GM18907 (cell line): ENCODE measurements around the gene FOXRED2.
A peak's percentile ranks its signal among the peaks of the same experiment; 100 is the strongest.
"Not testable (repeated sequence)": the region's sequence is repeated elsewhere in the genome, so short reads cannot be mapped to it uniquely, and the experiment has no call there.

Experiments
- ATAC-seq: cut with Tn5 transposase; IDR thresholded peaks from one replicate; pipeline ENCODE4 v1.9.1; 2021; ENCODE audit warnings: mild to moderate bottlenecking, moderate library complexity; ENCODE audit not compliant: unreplicated experiment

The FOXRED2 gene

DNA sequence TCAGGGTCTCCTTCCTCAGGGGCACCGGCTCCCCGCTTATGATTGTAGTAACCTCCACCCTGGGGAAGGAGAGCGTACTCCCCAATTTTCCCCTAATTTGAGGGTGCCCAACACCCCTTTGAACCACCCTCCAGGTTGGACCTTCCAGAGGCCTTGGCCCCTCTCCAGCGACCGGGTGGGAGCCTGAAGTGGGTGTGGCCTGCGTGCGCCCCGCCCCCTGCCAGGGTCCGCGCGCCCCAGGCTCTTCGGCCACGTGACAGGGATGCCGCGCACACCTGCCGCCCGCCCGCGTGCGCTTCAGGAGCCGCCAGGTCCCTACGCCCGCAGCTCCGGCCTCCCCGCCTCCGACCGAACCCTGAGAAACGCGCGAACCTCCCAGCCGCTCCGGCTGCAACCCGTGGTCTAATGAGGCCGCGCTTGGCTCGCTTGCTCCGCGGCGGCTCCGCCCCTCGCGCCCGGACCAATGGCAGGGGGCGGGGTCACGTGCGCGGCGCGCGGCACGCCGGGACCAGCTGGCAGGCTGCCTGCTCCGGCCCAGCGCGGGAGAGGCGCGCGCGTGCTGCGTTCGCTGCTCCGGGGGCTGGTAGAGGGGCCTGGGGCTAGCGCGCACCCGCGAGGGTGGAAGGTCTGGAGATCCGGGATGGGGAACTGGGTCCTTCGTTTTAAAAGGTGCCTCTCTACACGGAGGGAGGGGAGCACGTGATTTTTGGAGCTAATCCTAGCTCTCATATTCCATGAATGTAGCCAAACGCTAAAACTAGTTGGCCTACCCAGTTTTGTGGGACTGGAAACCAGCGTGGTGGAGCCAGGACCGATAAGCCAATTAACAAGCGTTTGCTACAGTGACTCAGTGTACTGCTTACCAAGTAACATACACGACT is at the start of gene FOXRED2:
TSS of gene FOXRED2 (minus strand) at position 404 of the 881 bp plus-strand sequence. CDS start 618 bp downstream, outside the sequence.
- peak; percentile 75 for ATAC-seq

DNA sequence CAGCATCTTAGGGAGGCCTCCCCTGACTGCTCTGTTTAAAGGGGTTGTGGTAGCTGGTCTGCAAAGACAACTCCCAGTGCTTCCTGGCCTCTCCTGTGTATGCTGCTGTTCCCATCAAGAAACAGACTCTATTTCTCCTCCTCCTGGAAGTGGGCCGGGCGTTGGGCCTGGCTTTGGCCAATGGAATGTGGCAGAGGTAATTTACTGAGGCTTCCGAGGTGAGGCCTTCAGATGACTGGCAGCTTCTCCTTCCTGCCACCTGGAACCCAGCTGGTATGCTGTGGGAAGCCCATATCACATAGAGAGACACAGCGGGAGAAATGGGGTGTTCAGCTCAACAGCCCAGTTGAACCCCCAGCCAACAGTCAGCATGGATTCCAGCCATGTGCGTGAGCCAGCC is 47.3 kb upstream of the FOXRED2 start:
- ATAC-seq, result no peak

GRCh38 chr22:36552289-36552688 is 45.4 kb upstream of the FOXRED2 start:
- ATAC-seq, result no peak

DNA sequence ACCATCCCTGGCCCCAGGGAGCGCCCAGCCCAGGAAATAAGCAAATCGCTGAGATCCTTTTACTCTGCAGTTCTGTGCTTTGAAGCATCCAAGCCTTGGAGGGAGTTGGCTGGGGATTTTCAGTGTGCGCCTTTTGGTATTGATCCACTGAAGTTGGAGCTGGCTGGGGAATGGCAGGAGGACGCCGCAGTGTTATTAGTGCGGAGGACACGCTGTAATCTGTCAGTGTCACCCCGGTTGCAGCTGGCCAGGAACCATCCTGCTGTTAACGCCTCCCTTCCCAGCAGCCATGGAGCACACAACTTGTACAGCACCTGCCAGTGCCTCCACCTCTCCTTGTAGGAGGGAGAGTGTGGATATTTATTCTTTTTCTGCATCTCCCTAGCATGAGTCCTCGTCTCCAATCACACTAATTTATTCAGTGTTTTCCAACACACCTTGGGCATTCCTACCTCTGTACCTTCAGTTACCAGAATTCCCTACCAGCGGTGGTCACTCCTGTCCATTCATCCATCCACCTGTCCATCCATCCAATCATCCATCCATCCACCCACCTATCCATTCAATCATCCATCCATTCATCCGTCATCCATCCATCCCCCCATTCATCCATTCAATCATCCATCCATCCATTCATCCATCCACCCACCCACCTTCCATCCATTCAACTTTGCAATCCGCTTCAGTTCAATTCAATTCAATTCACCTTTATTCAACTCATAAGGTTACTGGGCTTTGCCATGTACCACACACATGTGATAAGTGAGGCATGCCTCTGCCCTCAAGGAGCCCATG is 44.1 kb upstream of the FOXRED2 start:
- no peak for ATAC-seq

GRCh38 chr22:36549033-36549432 is 42.2 kb upstream of the FOXRED2 start:
- no peak for ATAC-seq

- no peak for ATAC-seq
These were observed 41.8 kb upstream of the FOXRED2 start for GRCh38 chr22:36548606-36549005.

GRCh38 chr22:36546932-36547331 is 40.1 kb upstream of the FOXRED2 start:
- ATAC-seq, result no peak

- no peak for ATAC-seq
These were observed 39.4 kb upstream of the FOXRED2 start for GRCh38 chr22:36546092-36546804.

DNA sequence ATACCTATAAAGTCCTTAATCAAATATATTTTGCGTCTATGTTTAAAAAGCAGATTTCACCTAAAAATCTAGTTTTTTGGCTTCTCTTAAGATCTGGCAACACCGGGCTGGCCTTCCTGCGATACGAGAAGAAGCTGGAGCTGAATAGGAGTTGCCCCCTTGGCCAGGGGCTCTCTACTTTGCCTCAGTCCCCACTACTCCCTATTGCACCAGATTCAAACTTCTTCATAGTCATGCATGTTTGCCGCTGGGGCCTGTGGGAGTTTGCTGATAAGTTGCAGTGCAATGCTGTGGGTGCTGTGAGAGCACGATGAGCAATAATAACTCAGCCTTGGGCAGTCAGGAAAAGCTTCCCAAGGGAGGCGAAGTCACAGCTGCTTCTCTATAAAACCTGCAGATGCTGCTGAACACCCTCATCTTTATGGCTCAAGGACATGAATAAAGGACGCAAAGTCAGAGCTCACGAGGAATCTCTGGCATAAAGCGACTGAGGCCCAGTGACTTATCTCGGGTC is 37.3 kb upstream of the FOXRED2 start:
- no peak for ATAC-seq

DNA sequence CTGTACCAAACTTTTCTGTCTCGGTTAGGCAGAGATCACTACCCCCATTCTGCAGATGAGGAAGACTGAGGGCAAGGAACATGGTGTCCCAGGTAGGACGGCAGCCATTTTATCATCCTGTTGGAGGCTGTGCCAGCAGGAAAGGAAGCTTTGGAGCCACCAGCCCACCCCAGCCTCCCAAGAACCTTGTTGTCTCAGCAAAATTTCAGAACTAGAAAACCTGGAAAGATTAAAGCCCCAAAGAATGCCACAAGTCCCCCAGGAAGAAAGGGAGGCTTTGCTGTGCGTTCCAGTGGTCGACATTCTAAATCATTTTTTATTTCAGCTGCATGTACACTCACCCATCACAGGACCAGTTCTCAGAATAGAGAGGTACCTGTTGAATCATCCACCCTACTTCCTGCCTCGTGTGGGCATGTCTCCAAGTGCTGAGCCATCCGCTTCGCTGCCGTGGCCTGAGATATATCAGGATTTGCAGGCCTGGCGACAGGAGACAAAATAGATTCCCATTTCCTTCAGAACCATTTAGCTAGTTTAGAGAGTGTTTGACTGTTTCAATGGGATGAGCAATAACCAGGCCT is 35.1 kb upstream of the FOXRED2 start:
- ATAC-seq, result no peak

DNA sequence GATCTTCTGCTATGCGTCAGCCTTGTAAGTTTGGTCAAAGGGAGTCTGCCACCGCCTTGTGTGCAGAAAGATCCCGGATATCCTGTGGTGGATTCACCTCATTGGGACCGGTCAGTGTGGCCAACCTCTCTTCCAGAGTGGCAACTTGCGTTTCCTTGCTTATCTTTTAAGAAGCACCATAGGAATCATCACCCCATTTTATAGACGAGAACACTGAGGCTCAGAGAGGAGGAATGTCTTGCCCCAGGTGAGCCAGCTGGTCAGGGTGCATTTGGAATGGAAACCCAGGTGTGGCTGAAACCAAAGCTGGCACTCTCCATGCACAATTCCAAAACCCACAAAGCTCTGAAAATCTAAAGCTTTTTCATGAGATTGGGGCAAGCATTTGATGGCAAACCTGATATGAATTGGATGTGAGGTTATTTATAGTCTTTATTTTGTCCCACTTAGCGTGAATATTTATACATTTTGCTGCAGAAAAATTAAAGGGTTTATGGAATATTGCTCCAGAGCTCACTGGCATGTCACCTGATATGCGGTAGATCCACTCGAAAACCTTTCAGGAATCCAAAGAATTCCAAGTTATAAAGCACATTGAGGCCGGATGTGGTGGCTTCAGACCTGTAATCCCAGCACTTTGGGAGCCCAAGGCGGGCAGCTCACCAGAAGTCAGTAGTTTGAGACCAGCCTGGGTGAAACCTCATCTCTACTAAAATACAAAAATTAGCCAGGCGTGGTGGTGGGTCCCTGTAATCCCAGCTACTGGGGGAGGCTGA is 34.2 kb upstream of the FOXRED2 start:
- no peak for ATAC-seq

- ATAC-seq, result no peak
These were observed 31.7 kb upstream of the FOXRED2 start for GRCh38 chr22:36538529-36538928.

DNA sequence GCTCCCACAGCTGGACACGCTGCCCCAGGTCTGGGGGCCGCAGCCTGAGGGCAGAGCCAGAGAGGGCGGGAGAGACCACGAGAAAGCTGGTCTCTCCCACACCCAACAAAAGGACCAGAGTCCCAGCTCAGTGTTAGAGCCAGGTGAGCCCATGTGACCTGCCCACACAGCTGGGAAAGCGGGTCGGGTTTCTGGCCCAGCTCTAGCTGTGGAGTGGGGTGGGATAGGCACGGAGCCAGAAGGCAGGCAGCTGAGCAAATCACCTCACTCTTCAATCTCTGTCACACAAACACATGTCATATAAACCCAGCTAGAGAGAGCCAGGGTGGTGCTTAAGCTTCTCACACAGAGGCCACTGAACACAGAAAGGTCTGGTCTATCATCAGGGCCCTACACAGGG is 29.9 kb upstream of the FOXRED2 start:
- ATAC-seq, result no peak

- not testable (repeated sequence) for ATAC-seq
These were observed 26.5 kb upstream of the FOXRED2 start for GRCh38 chr22:36533320-36533719.

DNA sequence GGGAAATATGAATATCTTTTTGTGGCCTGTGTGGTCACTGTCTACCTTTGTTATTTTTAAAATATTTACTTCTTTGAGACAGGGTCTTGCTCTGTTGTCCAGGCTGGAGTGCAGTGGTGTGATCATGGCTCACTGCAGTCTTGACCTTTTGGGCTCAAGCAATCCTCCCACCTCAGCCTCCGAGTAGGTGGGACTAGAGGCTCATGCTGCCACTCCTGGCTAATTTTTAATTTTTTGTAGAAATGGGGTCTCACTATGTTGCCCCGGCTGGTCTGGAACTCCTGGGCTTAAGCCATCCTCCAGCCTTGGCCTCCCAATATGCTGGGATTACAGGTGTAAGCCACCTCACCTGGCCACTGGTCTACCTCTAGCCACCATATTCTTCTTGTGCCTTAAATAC is 25.6 kb upstream of the FOXRED2 start:
- no peak for ATAC-seq

- peak; percentile 92 for ATAC-seq
These were observed 22.2 kb upstream of the FOXRED2 start, which contains the start of gene EIF3D for GRCh38 chr22:36528795-36529751. EIF3D (minus strand) TSS chr22:36529166; CDS start chr22:36526121, 3,045 bp downstream.

GRCh38 chr22:36528341-36528740 is 21.5 kb upstream of the FOXRED2 start:
- ATAC-seq, result no peak

GRCh38 chr22:36522662-36523061 is 15.8 kb upstream of the FOXRED2 start:
- no peak for ATAC-seq

GRCh38 chr22:36520423-36520822 is 13.6 kb upstream of the FOXRED2 start:
- no peak for ATAC-seq
